ENCODE measurements around the gene MAS1. TPM values are rescaled to one million over a fixed set of nuclear protein-coding genes. Genes with fewer than 3 reads are reported as not detected.

MAS1 gene
- total RNA-seq, 2 donors from 2014 or later: 0.14 to 0.27 TPM

DNA sequence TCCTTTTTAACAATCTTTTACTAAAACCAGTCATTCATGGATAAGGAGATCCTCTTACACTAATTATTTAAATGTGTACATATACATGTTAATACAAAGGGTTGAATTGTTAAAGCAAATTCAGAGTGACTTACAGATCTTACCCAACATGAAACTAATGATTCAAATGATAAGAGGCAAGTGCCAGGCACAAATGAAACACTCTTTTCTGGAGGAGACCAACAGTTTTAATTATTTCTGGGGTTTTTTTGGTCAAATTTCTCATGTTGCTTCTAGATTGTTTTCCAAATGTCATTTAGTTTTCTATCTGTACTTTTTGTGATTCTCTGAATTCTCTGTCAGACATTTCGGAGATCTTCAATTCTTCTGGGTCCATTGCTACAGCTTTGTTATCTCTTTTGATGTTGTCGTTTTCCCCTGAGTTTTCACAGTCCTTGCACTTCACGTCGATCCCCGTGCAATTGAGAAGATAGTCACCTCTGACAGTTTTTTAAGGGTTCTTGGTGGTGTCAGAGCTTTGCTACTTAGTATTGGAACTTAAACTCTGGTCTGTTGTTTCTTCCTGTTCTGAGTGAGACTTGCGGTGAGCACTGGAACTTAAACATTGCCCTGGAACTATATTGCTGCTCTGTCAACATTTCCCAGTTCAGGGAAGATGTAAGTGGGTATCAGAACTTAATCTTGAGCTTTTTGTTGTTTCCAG, 23.2 kb downstream of the MAS1 start:
- Histone ChIP-seq H3K27ac (no peak overlapping the region), H3K4me3 (no peak overlapping the region), H3K4me1 (ENCODE audit: control insufficient read depth in 1 of 2, low read depth in 2 of 2) (no peaks in the 10 kb centered on the region), H3K27me3 (replicated peaks; ENCODE audit: insufficient read depth) (no peaks in the 10 kb centered on the region), H3K36me3 (no peaks in the 10 kb centered on the region), H3K9me3 (no peaks in the 10 kb centered on the region)
- ATAC-seq (ENCODE audit: insufficient number of reproducible peaks, low FRiP score, low read depth) (no peak), DNase-seq (ENCODE audit: low spot score) (no peak)
- TF ChIP-seq CTCF (IDR thresholded peaks at IDR 0.05): no peak

- no peak overlapping the region for H3K27ac ChIP-seq
- no peaks in the 10 kb centered on the region for H3K27me3 ChIP-seq (replicated peaks; ENCODE audit: insufficient read depth)
- DNase-seq (ENCODE audit: low spot score) (no peak), ATAC-seq (ENCODE audit: insufficient number of reproducible peaks, low FRiP score, low read depth) (no peak)
- TF ChIP-seq CTCF (IDR thresholded peaks at IDR 0.05): no peak
- no peaks in the 10 kb centered on the region for H3K4me1 ChIP-seq (ENCODE audit: control insufficient read depth in 1 of 2, low read depth in 2 of 2)
- no peaks in the 10 kb centered on the region for H3K9me3 ChIP-seq
- H3K4me3 ChIP-seq: no peak overlapping the region
- no peaks in the 10 kb centered on the region for H3K36me3 ChIP-seq
Measured at GRCh38 chr6:159914565-159914923, 23.8 kb downstream of the MAS1 start.

DNA sequence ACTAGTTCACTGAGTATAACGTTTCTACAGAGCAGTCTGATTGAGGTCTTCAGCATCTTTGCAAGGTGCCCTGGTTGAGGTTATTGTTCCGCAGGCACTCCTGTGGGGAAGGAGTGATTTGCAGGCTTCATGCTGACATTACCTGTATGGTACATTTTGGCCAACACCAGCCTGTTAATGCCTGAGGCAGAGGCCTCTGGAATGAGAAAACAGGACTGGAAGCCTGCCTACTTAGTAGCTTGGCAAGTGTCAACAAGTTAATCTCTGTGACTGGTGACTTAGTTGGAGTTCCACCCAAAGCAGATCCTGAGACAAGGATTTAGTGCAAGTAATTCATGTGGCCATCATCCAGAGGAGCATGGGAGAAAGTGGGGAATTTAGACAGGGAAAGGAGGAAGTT, 24.6 kb downstream of the MAS1 start:
- no peak for TF ChIP-seq CTCF (IDR thresholded peaks at IDR 0.05)
- Histone ChIP-seq H3K4me1 (ENCODE audit: control insufficient read depth in 1 of 2, low read depth in 2 of 2) (no peaks in the 10 kb centered on the region), H3K27me3 (replicated peaks; ENCODE audit: insufficient read depth) (no peaks in the 10 kb centered on the region), H3K9me3 (no peaks in the 10 kb centered on the region), H3K27ac (no peak overlapping the region), H3K36me3 (no peaks in the 10 kb centered on the region), H3K4me3 (no peak overlapping the region)
- DNase-seq (ENCODE audit: low spot score) (no peak), ATAC-seq (ENCODE audit: insufficient number of reproducible peaks, low FRiP score, low read depth) (no peak)

- no peaks in the 10 kb centered on the region for H3K9me3 ChIP-seq
- H3K27me3 ChIP-seq (replicated peaks; ENCODE audit: insufficient read depth): no peaks in the 10 kb centered on the region
- DNase-seq (ENCODE audit: low spot score) (no peak), ATAC-seq (ENCODE audit: insufficient number of reproducible peaks, low FRiP score, low read depth) (no peak)
- no peak for TF ChIP-seq CTCF (IDR thresholded peaks at IDR 0.05)
- H3K36me3 ChIP-seq: no peaks in the 10 kb centered on the region
- no peak overlapping the region for H3K27ac ChIP-seq
- no peak overlapping the region for H3K4me3 ChIP-seq
- no peaks in the 10 kb centered on the region for H3K4me1 ChIP-seq (ENCODE audit: control insufficient read depth in 1 of 2, low read depth in 2 of 2)
Measured at GRCh38 chr6:159916237-159916636, 25.4 kb downstream of the MAS1 start.

DNA sequence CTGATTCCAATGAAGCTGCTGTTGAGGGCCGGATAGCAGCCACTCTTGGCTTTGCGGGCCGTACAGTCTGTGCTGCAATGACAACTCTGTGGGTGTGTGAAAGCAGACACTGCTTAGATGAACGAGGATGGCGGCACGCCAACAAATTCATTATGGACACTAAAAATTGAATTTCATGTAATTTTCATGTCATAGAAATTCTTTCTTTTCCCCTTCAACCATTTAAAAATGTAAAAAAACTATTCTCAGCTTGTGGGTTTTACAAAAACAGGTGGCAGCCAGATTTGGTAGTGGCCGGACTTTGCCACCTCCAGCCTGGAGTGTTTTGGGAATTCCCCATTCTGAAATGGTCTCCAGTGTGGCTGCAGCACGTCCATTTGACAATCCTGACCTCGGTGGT, 26.0 kb downstream of the MAS1 start:
- Histone ChIP-seq H3K4me3 (no peak overlapping the region), H3K4me1 (ENCODE audit: control insufficient read depth in 1 of 2, low read depth in 2 of 2) (no peaks in the 10 kb centered on the region), H3K9me3 (no peaks in the 10 kb centered on the region), H3K27ac (no peak overlapping the region), H3K27me3 (replicated peaks; ENCODE audit: insufficient read depth) (no peaks in the 10 kb centered on the region), H3K36me3 (no peaks in the 10 kb centered on the region)
- DNase-seq (ENCODE audit: low spot score) (no peak), ATAC-seq (ENCODE audit: insufficient number of reproducible peaks, low FRiP score, low read depth) (no peak)
- no peak for TF ChIP-seq CTCF (IDR thresholded peaks at IDR 0.05)
